GM18517 (cell line): ENCODE measurements around the gene ABCC5.
A peak's percentile ranks its signal among the peaks of the same experiment; 100 is the strongest.
"Not testable (repeated sequence)": the region's sequence is repeated elsewhere in the genome, so short reads cannot be mapped to it uniquely, and the experiment has no call there.

Experiments used
- ATAC-seq: cut with Tn5 transposase; IDR thresholded peaks from one replicate; pipeline ENCODE4 v1.9.1; 2021; ENCODE audit warnings: mild to moderate bottlenecking, moderate library complexity; ENCODE audit not compliant: unreplicated experiment

Gene ABCC5

GRCh38 chr3:183896610-183897009 is 121.1 kb downstream of the ABCC5 start:
- no peak for ATAC-seq

GRCh38 chr3:183896184-183896583 is 121.5 kb downstream of the ABCC5 start:
- no peak for ATAC-seq

DNA sequence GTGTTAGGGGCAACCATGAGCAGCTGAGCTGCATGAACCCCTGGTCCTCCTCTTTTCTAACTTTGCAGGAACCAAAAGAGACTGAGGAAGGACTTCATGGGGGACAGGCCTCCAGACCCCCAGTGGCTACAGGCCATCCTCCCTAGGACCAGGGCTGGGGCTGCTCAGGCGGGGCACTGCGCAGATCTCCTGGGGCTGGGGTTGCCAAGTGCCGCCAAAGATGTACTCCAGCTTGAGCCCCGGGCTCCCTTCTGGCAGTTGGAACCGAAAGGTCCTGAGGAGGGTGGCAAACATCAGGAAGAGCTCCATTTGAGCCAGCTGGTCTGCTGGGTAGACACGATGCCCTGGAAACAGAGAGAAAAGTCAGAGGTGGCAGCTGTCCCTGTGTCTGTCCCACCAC is 121.9 kb downstream of the ABCC5 start:
- no peak for ATAC-seq

- no peak for ATAC-seq
Observed at GRCh38 chr3:183895296-183895695, 122.4 kb downstream of the ABCC5 start.

- ATAC-seq: no peak
Observed at GRCh38 chr3:183892610-183893214, 125.0 kb downstream of the ABCC5 start.

GRCh38 chr3:183885766-183886165 is 131.9 kb downstream of the ABCC5 start:
- ATAC-seq: no peak

DNA sequence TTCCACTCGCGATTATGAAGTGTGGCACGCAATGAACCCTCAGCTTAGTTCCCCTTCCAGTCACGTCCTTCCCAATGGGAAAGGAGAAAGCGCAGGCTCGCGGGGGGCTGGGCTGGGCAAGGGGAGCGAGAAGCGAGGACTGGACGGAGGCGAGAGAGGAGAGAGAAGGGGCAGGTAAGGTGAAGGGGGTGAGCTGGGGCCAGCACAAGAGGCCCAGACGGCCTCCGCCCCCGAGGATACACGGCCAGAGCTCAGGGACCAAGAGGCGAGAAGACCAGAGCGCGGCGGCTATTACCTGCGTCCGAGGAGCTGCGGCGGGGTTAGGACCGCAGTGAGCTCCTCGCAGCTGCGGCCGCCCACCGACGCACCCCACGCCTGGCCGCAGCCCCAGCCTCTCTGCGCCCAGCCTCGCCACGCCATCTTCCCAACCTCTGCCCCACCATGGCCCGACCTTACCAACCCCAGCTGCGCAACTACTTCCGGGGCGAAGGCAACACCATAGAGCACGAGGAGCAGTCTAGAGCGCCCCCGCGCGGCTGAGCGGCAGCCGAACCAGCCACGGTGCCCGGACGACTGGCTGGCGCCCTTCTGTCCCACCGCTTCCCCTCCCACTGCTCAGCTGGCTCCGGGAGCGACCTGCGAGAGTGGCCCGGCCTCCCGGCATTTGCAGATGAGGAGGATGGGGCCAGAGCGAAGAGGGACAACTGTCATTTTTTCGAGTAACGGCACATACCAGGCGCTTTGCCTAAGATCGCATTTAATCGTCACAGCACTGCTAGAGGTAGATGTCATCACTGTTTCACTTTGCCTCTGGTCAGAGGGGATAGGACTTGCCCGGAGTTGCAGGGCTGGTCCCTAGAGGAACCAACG is 133.0 kb downstream of the ABCC5 start, which contains the start of gene PARL:
Gene PARL (minus strand): TSS at position 454 of the 870 bp plus-strand sequence. CDS start 34 bp downstream, at position 420.
- peak; percentile 98 for ATAC-seq

GRCh38 chr3:183884097-183884426 is 133.6 kb downstream of the ABCC5 start:
- no peak for ATAC-seq

- no peak for ATAC-seq
Observed at GRCh38 chr3:183883291-183884096, 134.2 kb downstream of the ABCC5 start.

DNA sequence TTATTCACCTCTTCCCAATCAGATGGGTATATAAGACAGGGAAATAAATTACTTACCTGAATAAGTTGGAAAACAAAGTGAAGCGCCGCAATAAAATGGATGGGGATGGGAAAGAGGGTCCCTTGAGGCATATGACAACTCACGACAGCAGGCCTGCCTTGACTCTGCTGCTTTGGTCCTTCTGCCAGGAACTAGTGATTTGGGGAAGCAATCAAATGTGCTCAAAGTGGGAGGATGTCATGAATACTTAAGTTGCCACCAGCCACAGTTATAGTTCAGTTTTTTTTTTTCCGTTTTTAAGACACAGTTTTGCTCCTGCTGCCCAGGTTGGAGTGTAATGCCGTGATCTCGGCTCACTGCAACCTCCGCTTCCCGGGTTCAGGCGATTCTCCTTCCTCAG is 137.6 kb downstream of the ABCC5 start:
- ATAC-seq: no peak

GRCh38 chr3:183879243-183879642 is 138.4 kb downstream of the ABCC5 start:
- ATAC-seq: no peak

GRCh38 chr3:183878071-183878470 is 139.6 kb downstream of the ABCC5 start:
- ATAC-seq: no peak

DNA sequence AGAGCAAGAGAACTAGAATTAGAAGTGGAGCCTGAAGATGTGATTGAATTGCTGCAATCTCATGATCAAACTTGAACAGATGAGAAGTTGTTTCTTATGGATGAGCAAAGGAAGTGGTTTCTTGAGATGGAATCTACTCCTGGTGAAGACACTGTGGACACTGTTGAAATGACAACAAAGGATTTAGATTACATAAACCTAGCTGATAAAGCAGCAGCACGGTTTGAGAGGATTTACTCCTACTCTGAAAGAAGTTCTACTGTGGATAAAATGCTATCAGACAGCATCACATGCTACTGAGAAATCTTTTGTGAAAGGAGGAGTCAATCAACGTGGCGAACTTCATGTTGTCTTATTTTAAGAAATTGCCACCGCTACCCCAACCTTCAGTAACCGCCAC is 140.5 kb downstream of the ABCC5 start:
- ATAC-seq: not testable (repeated sequence)

GRCh38 chr3:183875411-183875810 is 142.3 kb downstream of the ABCC5 start:
- ATAC-seq: no peak

GRCh38 chr3:183873914-183874313 is 143.8 kb downstream of the ABCC5 start:
- no peak for ATAC-seq

DNA sequence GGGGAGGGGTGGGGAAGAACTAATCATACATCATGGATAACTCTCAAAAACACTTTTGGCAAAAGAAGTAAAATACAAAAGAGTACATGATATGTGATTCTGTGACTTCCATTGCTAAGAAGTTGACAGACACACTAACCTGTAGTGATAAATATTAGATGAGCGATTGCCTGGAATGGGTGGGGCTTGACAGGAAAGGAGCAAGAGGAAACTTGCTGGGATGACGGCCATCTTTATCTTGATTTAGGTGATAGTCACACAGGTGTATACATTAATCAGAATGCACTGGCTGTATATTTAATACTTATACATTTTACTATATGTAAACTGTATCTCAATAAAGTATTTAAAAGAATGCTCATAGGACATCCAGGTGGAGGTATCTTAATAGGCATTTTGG is 146.1 kb downstream of the ABCC5 start:
- no peak for ATAC-seq

DNA sequence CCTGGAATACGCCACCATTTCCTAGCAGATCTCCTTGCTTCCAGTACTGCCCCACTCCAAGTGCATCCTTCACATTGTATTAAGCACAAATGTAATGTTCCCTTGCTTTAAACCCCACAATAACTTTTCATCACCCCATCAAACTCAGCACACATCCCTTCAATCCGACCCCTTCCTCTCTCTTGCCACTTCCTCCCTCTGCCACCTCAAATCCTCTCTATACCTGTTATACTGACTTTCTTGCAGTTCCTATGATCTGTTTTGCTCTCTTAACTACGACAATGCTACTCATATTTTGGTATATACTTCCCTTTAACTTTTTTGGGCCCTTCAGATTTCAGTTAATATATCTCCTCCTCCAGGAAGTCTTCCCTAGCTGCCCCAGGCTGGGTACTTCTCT is 147.1 kb downstream of the ABCC5 start:
- no peak for ATAC-seq
